Liver (tissue), 9 donors: ENCODE data around the gene COL12A1. TPM values are rescaled to one million over a fixed set of nuclear protein-coding genes. Genes with fewer than 3 reads are reported as not detected.

Experiments
- DNase-seq: peaks from one replicate; pipeline ENCODE4 v3.0.0-alpha.2; 2017; ENCODE audit warnings: low spot score
- H3K27ac ChIP-seq, 2 donors: one replicate each; pipeline ENCODE4 v1.7.0; 2013; ENCODE audit warnings: inconsistent platforms in 2 of 2, low read length in 2 of 2, control low read depth in 1 of 2, low read depth in 1 of 2, mild to moderate bottlenecking in 1 of 2
- H3K27me3 ChIP-seq, 4 donors: one replicate each; pipeline versions ENCODE4 v1.6.1 to v1.7.0; 2013; ENCODE audit warnings: low read length in 3 of 4, inconsistent platforms in 1 of 4, mild to moderate bottlenecking in 1 of 4, moderate library complexity in 1 of 4; ENCODE audit not compliant: control insufficient read depth in 4 of 4, insufficient read depth in 4 of 4
- H3K36me3 ChIP-seq, 4 donors: one replicate each; pipeline versions ENCODE4 v1.6.1 to v1.7.0; 2013; ENCODE audit warnings: low read length in 3 of 4, mild to moderate bottlenecking in 3 of 4, low read depth in 1 of 4, moderate library complexity in 1 of 4; ENCODE audit not compliant: control insufficient read depth in 4 of 4, insufficient read depth in 3 of 4
- H3K4me1 ChIP-seq, 4 donors: one replicate each; pipeline versions ENCODE4 v1.6.1 to v1.7.0; 2013; ENCODE audit warnings: low read length in 3 of 4, mild to moderate bottlenecking in 3 of 4, moderate library complexity in 1 of 4; ENCODE audit not compliant: control insufficient read depth in 4 of 4, insufficient read depth in 4 of 4
- H3K4me3 ChIP-seq, 3 donors: one replicate each; pipeline versions ENCODE4 v1.6.1 to v1.7.0; 2013; ENCODE audit warnings: low read length in 3 of 3, control low read depth in 1 of 3, low read depth in 1 of 3, mild to moderate bottlenecking in 1 of 3
- H3K9ac ChIP-seq, 2 donors: one replicate each; pipeline ENCODE4 v1.7.0; 2013; ENCODE audit warnings: low read length in 2 of 2, mild to moderate bottlenecking in 2 of 2, moderate library complexity in 2 of 2, control low read depth in 1 of 2, low read depth in 1 of 2
- H3K9me3 ChIP-seq, 4 donors: one replicate each; pipeline versions ENCODE4 v1.6.1 to v1.7.0; 2013; ENCODE audit warnings: low read length in 3 of 4; ENCODE audit not compliant: control insufficient read depth in 4 of 4
- ATF3 ChIP-seq: IDR thresholded peaks from 2 replicates; pipeline ENCODE4 v1.6.1; 2016; ENCODE audit warnings: antibody characterized with exemption
- CTCF ChIP-seq: fragments of 150-350 bp; IDR thresholded peaks from 2 replicates; pipeline ENCODE4 v1.5.1; 2017; ENCODE audit warnings: improper control_type of control experiment, low read depth, low read length; ENCODE audit not compliant: missing input control
- FOXA1 ChIP-seq: IDR thresholded peaks from 2 replicates; pipeline ENCODE4 v1.6.1; 2016; ENCODE audit warnings: antibody characterized with exemption
- FOXA2 ChIP-seq: IDR thresholded peaks from 2 replicates; pipeline ENCODE4 v1.6.1; 2016; ENCODE audit warnings: antibody characterized with exemption
- GABPA ChIP-seq, 2 donors: IDR thresholded peaks in 1 of 2; conservative IDR thresholded peaks in 1 of 2; 2 replicates each; pipeline ENCODE4 v1.6.1; 2016; ENCODE audit warnings: antibody characterized with exemption in 2 of 2, mild to moderate bottlenecking in 1 of 2, moderate library complexity in 1 of 2
- HNF4A ChIP-seq, 2 donors: conservative IDR thresholded peaks; 2 replicates each; pipeline ENCODE4 v1.6.1; 2016; ENCODE audit warnings: antibody characterized with exemption in 2 of 2, mild to moderate bottlenecking in 2 of 2
- HNF4G ChIP-seq: IDR thresholded peaks from 2 replicates; pipeline ENCODE4 v1.6.1; 2016; ENCODE audit warnings: antibody characterized with exemption
- JUND ChIP-seq, 2 donors: IDR thresholded peaks; 2 replicates each; pipeline ENCODE4 v1.6.1; 2016; ENCODE audit warnings: antibody characterized with exemption in 2 of 2
- MAX ChIP-seq: IDR thresholded peaks from 2 replicates; pipeline ENCODE4 v1.6.1; 2016; ENCODE audit warnings: antibody characterized with exemption
- NR2F2 ChIP-seq: IDR thresholded peaks from 2 replicates; pipeline ENCODE4 v1.6.1; 2016; ENCODE audit warnings: antibody characterized with exemption
- RAD21 ChIP-seq, 2 donors: IDR thresholded peaks; 2 replicates each; pipeline ENCODE4 v1.6.1; 2016; ENCODE audit warnings: antibody characterized with exemption in 2 of 2, mild to moderate bottlenecking in 2 of 2
- REST ChIP-seq: IDR thresholded peaks from 2 replicates; pipeline ENCODE4 v1.6.1; 2016; ENCODE audit warnings: antibody characterized with exemption, mild to moderate bottlenecking
- RXRA ChIP-seq, 2 donors: IDR thresholded peaks; 2 replicates each; pipeline ENCODE4 v1.6.1; 2017 to 2018; ENCODE audit warnings: antibody characterized with exemption in 2 of 2, mild to moderate bottlenecking in 1 of 2
- SP1 ChIP-seq: IDR thresholded peaks from 2 replicates; pipeline ENCODE4 v1.6.1; 2018; ENCODE audit warnings: antibody characterized with exemption, mild to moderate bottlenecking
- TAF1 ChIP-seq: conservative IDR thresholded peaks from 2 replicates; pipeline ENCODE4 v1.6.1; 2016; ENCODE audit warnings: antibody characterized with exemption, mild to moderate bottlenecking
- ZBTB33 ChIP-seq: IDR thresholded peaks from 2 replicates; pipeline ENCODE4 v1.6.1; 2016; ENCODE audit warnings: antibody characterized with exemption
- WGBS: extraction: QIAGEN DNeasy Blood & Tissue Kit; methylation state at CpG from one replicate; pipeline ENCODE4 v1.1.7; 2013; 5-methylcytosine and 5-hydroxymethylcytosine counted together
- polyA plus RNA-seq, 2 donors: library from polyadenylated mRNA; stranded (reverse) in 1 of 2; unstranded in 1 of 2; fragments of 200-250 nt in 1 of 2; fragments of >200 nt in 1 of 2; fragmentation: Nextera tagmentation in 1 of 2; extraction: Ambion mirVana in 1 of 2; gene quantifications; one replicate each; pipeline versions ENCODE4 v1.2.1 to v1.2.3, GENCODE V29; 2013 to 2015
- total RNA-seq, 2 donors: library from RNA; depleted of rRNA; stranded (reverse); fragments of >200 nt; gene quantifications; one replicate each; pipeline ENCODE4 v1.2.3, GENCODE V29; 2014
- donor health status: healthy.
- donor health status: healthy.
- donor health status: healthy.
- donor health status: healthy.
- donor health status: healthy.

The COL12A1 gene
- total and polyA plus RNA-seq, 4 donors = 0.15 to 5.1 (median 1.8) TPM

- H3K4me1 ChIP-seq = peaks cover 0 to 3% (median 1%) of the 10 kb centered on the region in 4 donors
- H3K36me3 ChIP-seq = no peaks in the 10 kb centered on the region
- no peaks in the 10 kb centered on the region for H3K9me3 ChIP-seq
- H3K4me3 ChIP-seq = no peak overlapping the region
- no peak overlapping the region for H3K9ac ChIP-seq
- DNase-seq = no peak
- H3K27ac ChIP-seq = no peak overlapping the region
- H3K27me3 ChIP-seq = no peaks in the 10 kb centered on the region
- TF ChIP-seq RAD21 (IDR thresholded peaks at IDR 0.05) (no peak), RXRA (IDR thresholded peaks at IDR 0.05) (no peak), SP1 (no peak), ZBTB33 (no peak), NR2F2 (no peak), JUND (IDR thresholded peaks at IDR 0.05) (no peak), FOXA1 (no peak), HNF4G (no peak), HNF4A (conservative IDR thresholded peaks at IDR 0.05) (no peak), ATF3 (no peak), REST (no peak), FOXA2 (no peak), GABPA (IDR thresholded peaks at IDR 0.05 in 1 of 2, conservative IDR thresholded peaks at IDR 0.05 in 1 of 2) (no peak), MAX (no peak), CTCF (no peak), TAF1 (no peak)
- 32% methylated on average over 1 of the region's 1 CpG for WGBS
Observed at GRCh38 chr6:75090576-75090975, 115.3 kb downstream of the COL12A1 start.

DNA sequence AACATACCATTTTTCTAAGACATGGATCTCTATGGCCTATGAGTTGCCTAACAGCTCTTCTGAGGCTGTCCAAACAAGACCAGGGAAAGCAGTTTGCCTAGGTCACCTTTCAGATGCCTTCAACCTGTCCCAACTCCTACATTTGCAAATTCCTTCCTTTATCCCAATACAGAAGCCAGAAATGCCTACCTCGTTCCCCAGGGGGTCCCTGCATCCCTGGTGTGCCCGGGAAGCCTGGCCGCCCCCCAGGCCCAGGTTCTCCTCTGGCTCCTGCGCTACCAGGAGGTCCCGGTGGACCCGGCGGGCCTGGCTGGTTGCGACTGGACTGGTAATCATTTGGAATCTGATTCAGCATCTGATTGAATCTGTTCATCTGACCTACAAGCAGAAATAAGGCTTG is 115.9 kb downstream of the COL12A1 start:
- Histone ChIP-seq H3K27me3 (no peaks in the 10 kb centered on the region), H3K9me3 (no peaks in the 10 kb centered on the region), H3K9ac (no peak overlapping the region), H3K4me3 (no peak overlapping the region), H3K36me3 (no peaks in the 10 kb centered on the region), H3K27ac (no peak overlapping the region), H3K4me1 (peaks cover 0 to 10% (median 6%) of the 10 kb centered on the region in 4 donors)
- TF ChIP-seq ATF3 (no peak), REST (no peak), CTCF (no peak), SP1 (no peak), RAD21 (IDR thresholded peaks at IDR 0.05) (no peak), JUND (IDR thresholded peaks at IDR 0.05) (no peak), HNF4G (no peak)
- WGBS = 90% methylated on average over 8 of the region's 8 CpGs
- DNase-seq = no peak
